H9 (cell line): ENCODE data around the gene SPATA31E1. TPM values are rescaled to one million over a fixed set of nuclear protein-coding genes. Genes with fewer than 3 reads are reported as not detected.

Experiments
- DNase-seq: peaks from one replicate; pipeline ENCODE4 v3.0.0-alpha.2; 2017
- H2AFZ ChIP-seq: one replicate; pipeline ENCODE4 v1.6.1; 2013; ENCODE audit warnings: mild to moderate bottlenecking, low read length, control low read depth, moderate library complexity
- H2AK5ac ChIP-seq: 2 replicates; pipeline ENCODE4 v1.6.1; 2013; ENCODE audit warnings: low read length, control low read depth, mixed read lengths; ENCODE audit not compliant: insufficient read length
- H2BK120ac ChIP-seq: one replicate; pipeline ENCODE4 v1.6.1; 2013; ENCODE audit warnings: low read depth, mild to moderate bottlenecking, low read length, control low read depth, inconsistent platforms; ENCODE audit not compliant: poor library complexity, severe bottlenecking
- H2BK12ac ChIP-seq: 2 replicates; pipeline ENCODE4 v1.6.1; 2013; ENCODE audit warnings: low read length, control low read depth, mixed read lengths, low read depth; ENCODE audit not compliant: insufficient read length
- H2BK15ac ChIP-seq: 2 replicates; pipeline ENCODE4 v1.6.1; 2013; ENCODE audit warnings: low read depth, low read length, control low read depth
- H2BK20ac ChIP-seq: one replicate; pipeline ENCODE4 v1.6.1; 2013; ENCODE audit warnings: low read depth, mild to moderate bottlenecking, low read length, control low read depth, inconsistent platforms; ENCODE audit not compliant: poor library complexity, severe bottlenecking
- H2BK5ac ChIP-seq: 2 replicates; pipeline ENCODE4 v1.6.1; 2013; ENCODE audit warnings: low read length, control low read depth, mixed read lengths; ENCODE audit not compliant: insufficient read length
- H3K14ac ChIP-seq: 2 replicates; pipeline ENCODE4 v1.6.1; 2013; ENCODE audit warnings: low read length, control low read depth; ENCODE audit not compliant: insufficient read depth
- H3K18ac ChIP-seq: 2 replicates; pipeline ENCODE4 v1.6.1; 2013; ENCODE audit warnings: low read depth, mild to moderate bottlenecking, mixed read lengths, low read length, control low read depth; ENCODE audit not compliant: insufficient read length
- H3K23ac ChIP-seq: 2 replicates; pipeline ENCODE4 v1.6.1; 2013; ENCODE audit warnings: low read length, control low read depth, mixed read lengths, low read depth; ENCODE audit not compliant: insufficient read length
- H3K23me2 ChIP-seq: 2 replicates; pipeline ENCODE4 v1.6.1; 2013; ENCODE audit warnings: low read depth, mild to moderate bottlenecking, mixed read lengths, low read length, control low read depth; ENCODE audit not compliant: insufficient read length, poor library complexity, severe bottlenecking
- H3K27ac ChIP-seq: 2 replicates; pipeline ENCODE4 v1.5.1; 2013; ENCODE audit warnings: low read length, control low read depth, mixed read lengths, low read depth; ENCODE audit not compliant: insufficient read length
- H3K27me3 ChIP-seq: 2 replicates; pipeline ENCODE4 v1.6.1; 2013; ENCODE audit warnings: low read length, control low read depth, inconsistent platforms; ENCODE audit not compliant: insufficient read depth
- H3K4ac ChIP-seq: 2 replicates; pipeline ENCODE4 v1.6.1; 2013; ENCODE audit warnings: low read depth, mild to moderate bottlenecking, control low read depth, inconsistent platforms, low read length, moderate library complexity
- H3K4me1 ChIP-seq: 2 replicates; pipeline ENCODE4 v1.6.1; 2013; ENCODE audit warnings: low read length, control low read depth, inconsistent platforms; ENCODE audit not compliant: insufficient read depth
- H3K4me2 ChIP-seq: 2 replicates; pipeline ENCODE4 v1.6.1; 2013; ENCODE audit warnings: low read length, control low read depth, mixed read lengths; ENCODE audit not compliant: insufficient read length, insufficient read depth
- H3K56ac ChIP-seq: 2 replicates; pipeline ENCODE4 v1.6.1; 2013; ENCODE audit warnings: low read depth, mild to moderate bottlenecking, mixed read lengths, low read length, control low read depth; ENCODE audit not compliant: insufficient read length
- H3K79me1 ChIP-seq: 2 replicates; pipeline ENCODE4 v1.6.1; 2013; ENCODE audit warnings: low read depth, mild to moderate bottlenecking, moderate library complexity, low read length, control low read depth, inconsistent platforms; ENCODE audit not compliant: insufficient read depth, poor library complexity, severe bottlenecking
- H3K79me2 ChIP-seq: 2 replicates; pipeline ENCODE4 v1.6.1; 2013; ENCODE audit warnings: low read length, control low read depth, inconsistent platforms; ENCODE audit not compliant: insufficient read depth
- H3K9ac ChIP-seq: 2 replicates; pipeline ENCODE4 v1.6.1; 2013; ENCODE audit warnings: low read length, control low read depth, mixed read lengths; ENCODE audit not compliant: insufficient read length; ENCODE audit errors: extremely low read depth
- H3K9me3 ChIP-seq: one replicate; pipeline ENCODE4 v1.6.1; 2013; ENCODE audit warnings: low read depth, low read length, inconsistent platforms; ENCODE audit not compliant: control insufficient read depth
- H3T11ph ChIP-seq: one replicate; pipeline ENCODE4 v1.6.1; 2013; ENCODE audit warnings: mild to moderate bottlenecking, low read length, control low read depth, inconsistent platforms
- H4K20me1 ChIP-seq: one replicate; pipeline ENCODE4 v1.6.1; 2013; ENCODE audit not compliant: control insufficient read depth, insufficient read length, insufficient read depth
- H4K5ac ChIP-seq: 2 replicates; pipeline ENCODE4 v1.6.1; 2013; ENCODE audit warnings: low read depth, mild to moderate bottlenecking, mixed read lengths, low read length, control low read depth; ENCODE audit not compliant: insufficient read length
- H4K8ac ChIP-seq: replicated peaks from 2 replicates; pipeline ENCODE4 v1.6.1; 2013; ENCODE audit warnings: low read length, control low read depth, mixed read lengths, low read depth; ENCODE audit not compliant: insufficient read length
- H4K91ac ChIP-seq: 2 replicates; pipeline ENCODE4 v1.6.1; 2013; ENCODE audit warnings: low read depth, mild to moderate bottlenecking, moderate library complexity, mixed read lengths, low read length, control low read depth; ENCODE audit not compliant: insufficient read length
- H3K27ac Mint-ChIP-seq, 3 experiments: 2 replicates in 2 of 3; 3 replicates in 1 of 3; pipeline ENCODE4 v1.8.0; 2020 to 2021; ENCODE audit warnings: mixed read lengths in 3 of 3, mild to moderate bottlenecking in 1 of 3, moderate library complexity in 1 of 3
- H3K27me3 Mint-ChIP-seq: 2 replicates; pipeline ENCODE4 v1.8.0; 2021; ENCODE audit warnings: low read depth, mild to moderate bottlenecking, moderate library complexity, mixed read lengths
- H3K36me3 Mint-ChIP-seq, 3 experiments: 2 replicates in 2 of 3; 3 replicates in 1 of 3; pipeline ENCODE4 v1.8.0; 2020 to 2021; ENCODE audit warnings: low read depth in 3 of 3, mixed read lengths in 3 of 3; ENCODE audit not compliant: insufficient read depth in 1 of 3
- H3K4me1 Mint-ChIP-seq, 2 experiments: 2 replicates each; pipeline ENCODE4 v1.8.0; 2020; ENCODE audit warnings: mixed read lengths in 2 of 2
- H3K4me3 Mint-ChIP-seq, 2 experiments: 2 replicates in 1 of 2; 3 replicates in 1 of 2; pipeline ENCODE4 v1.8.0; 2020 to 2021; ENCODE audit warnings: mild to moderate bottlenecking in 2 of 2, mixed read lengths in 2 of 2, moderate library complexity in 1 of 2
- H3K9me3 Mint-ChIP-seq, 2 experiments: 2 replicates in 1 of 2; 3 replicates in 1 of 2; pipeline ENCODE4 v1.8.0; 2020; ENCODE audit warnings: mild to moderate bottlenecking in 2 of 2, mixed read lengths in 2 of 2, moderate library complexity in 1 of 2
- WGBS: extraction: QIAGEN DNeasy Blood & Tissue Kit; methylation state at CpG from one replicate; pipeline ENCODE4 v1.1.7; 2013; ENCODE audit warnings: missing lambda C conversion rate, low lambda C conversion rate, mixed read lengths; ENCODE audit not compliant: insufficient read length; ENCODE audit errors: extremely low coverage; 5-methylcytosine and 5-hydroxymethylcytosine counted together
- total RNA-seq: library from RNA; stranded (reverse); gene quantifications from 2 replicates; pipeline ENCODE4 v1.2.1, GENCODE V29; 2021
- TF ChIP-seq, protein P1 (sequence below): fragments of 200-600 bp; sonication (generic); conservative IDR thresholded peaks from 3 replicates; pipeline ENCODE4 v1.8.0; 2021; ENCODE audit warnings: antibody characterized with exemption, mild to moderate bottlenecking

The SPATA31E1 gene
- total RNA-seq, 1 experiment from 2014 or later: 0.09 TPM

GRCh38 chr9:87836536-87836935 is 46.1 kb upstream of the SPATA31E1 start:
- H3K9me3 Mint-ChIP-seq: peaks cover 4 to 12% of the 10 kb centered on the region in 2 experiments; a peak in 4 of 5 replicates
- Histone ChIP-seq H3K9me3 (no peaks in the 10 kb centered on the region), H3K18ac (no peak overlapping the region), H4K8ac (no peak overlapping the region), H3K79me2 (no peaks in the 10 kb centered on the region), H3K4me2 (no peak overlapping the region), H2BK12ac (no peak overlapping the region), H2AK5ac (no peak overlapping the region), H4K5ac (no peak overlapping the region), H2BK120ac (no peak overlapping the region), H4K91ac (no peak overlapping the region), H3K79me1 (no peaks in the 10 kb centered on the region), H2BK15ac (no peak overlapping the region), H3K4me1 (no peaks in the 10 kb centered on the region; the same call in 1 of the 2 replicates), H3K4ac (no peak overlapping the region), H3K9ac (no peak overlapping the region), H3K23ac (no peak overlapping the region), H3T11ph (no peak overlapping the region), H2BK5ac (no peak overlapping the region), H2BK20ac (no peak overlapping the region), H3K27me3 (no peaks in the 10 kb centered on the region), H3K27ac (no peak overlapping the region), H4K20me1 (no peaks in the 10 kb centered on the region), H2AFZ (no peak overlapping the region), H3K56ac (no peak overlapping the region), H3K14ac (no peak overlapping the region), H3K23me2 (no peaks in the 10 kb centered on the region)
- H3K4me3 Mint-ChIP-seq: no peak overlapping the region
- WGBS: no CpG with 5 or more reads among the region's 5 CpGs
- TF ChIP-seq, protein P1, sequence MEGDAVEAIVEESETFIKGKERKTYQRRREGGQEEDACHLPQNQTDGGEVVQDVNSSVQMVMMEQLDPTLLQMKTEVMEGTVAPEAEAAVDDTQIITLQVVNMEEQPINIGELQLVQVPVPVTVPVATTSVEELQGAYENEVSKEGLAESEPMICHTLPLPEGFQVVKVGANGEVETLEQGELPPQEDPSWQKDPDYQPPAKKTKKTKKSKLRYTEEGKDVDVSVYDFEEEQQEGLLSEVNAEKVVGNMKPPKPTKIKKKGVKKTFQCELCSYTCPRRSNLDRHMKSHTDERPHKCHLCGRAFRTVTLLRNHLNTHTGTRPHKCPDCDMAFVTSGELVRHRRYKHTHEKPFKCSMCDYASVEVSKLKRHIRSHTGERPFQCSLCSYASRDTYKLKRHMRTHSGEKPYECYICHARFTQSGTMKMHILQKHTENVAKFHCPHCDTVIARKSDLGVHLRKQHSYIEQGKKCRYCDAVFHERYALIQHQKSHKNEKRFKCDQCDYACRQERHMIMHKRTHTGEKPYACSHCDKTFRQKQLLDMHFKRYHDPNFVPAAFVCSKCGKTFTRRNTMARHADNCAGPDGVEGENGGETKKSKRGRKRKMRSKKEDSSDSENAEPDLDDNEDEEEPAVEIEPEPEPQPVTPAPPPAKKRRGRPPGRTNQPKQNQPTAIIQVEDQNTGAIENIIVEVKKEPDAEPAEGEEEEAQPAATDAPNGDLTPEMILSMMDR: no peak
- no peak overlapping the region; a peak in 1 of 7 replicates for H3K27ac Mint-ChIP-seq
- peaks cover 3% of the 10 kb centered on the region for H3K27me3 Mint-ChIP-seq
- H3K4me1 Mint-ChIP-seq: peaks cover 5 to 8% of the 10 kb centered on the region in 2 experiments; a peak in 3 of 4 replicates
- H3K36me3 Mint-ChIP-seq: 0 out of 7 replicates have a peak, but pooled peaks cover 0 to 6% (median 0%) of the 10 kb centered on the region in 3 experiments
- DNase-seq: no peak
